Measurements from ENCODE around the gene TLR7.

TLR7 gene

DNA sequence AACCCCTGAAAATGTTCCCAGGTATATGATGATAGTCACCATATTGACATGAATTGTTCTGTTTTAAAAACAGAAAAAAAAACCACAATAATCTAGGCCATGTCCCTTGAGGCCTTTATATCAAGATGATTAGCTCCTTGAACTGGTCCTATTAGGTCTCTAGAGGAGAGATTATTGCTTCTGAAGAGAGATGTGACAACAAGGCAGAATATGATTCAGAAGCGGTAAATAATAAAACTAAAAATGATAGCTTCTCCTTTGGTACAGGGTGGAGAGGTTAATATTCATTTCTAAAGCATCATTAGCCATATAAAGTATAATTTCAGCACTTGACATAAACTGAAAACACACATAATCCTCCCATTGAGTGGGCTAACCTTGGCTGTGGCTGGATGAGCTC is 65.4 kb downstream of the TLR7 start:
- TF ChIP-seq, protein P1, sequence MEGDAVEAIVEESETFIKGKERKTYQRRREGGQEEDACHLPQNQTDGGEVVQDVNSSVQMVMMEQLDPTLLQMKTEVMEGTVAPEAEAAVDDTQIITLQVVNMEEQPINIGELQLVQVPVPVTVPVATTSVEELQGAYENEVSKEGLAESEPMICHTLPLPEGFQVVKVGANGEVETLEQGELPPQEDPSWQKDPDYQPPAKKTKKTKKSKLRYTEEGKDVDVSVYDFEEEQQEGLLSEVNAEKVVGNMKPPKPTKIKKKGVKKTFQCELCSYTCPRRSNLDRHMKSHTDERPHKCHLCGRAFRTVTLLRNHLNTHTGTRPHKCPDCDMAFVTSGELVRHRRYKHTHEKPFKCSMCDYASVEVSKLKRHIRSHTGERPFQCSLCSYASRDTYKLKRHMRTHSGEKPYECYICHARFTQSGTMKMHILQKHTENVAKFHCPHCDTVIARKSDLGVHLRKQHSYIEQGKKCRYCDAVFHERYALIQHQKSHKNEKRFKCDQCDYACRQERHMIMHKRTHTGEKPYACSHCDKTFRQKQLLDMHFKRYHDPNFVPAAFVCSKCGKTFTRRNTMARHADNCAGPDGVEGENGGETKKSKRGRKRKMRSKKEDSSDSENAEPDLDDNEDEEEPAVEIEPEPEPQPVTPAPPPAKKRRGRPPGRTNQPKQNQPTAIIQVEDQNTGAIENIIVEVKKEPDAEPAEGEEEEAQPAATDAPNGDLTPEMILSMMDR (IDR thresholded peaks at IDR 0.05; ENCODE audit: low read length, missing control alignments): no peak
- no peak overlapping the region for H3K4me3 ChIP-seq (replicated peaks; ENCODE audit: low read depth, low read length)
- DNase-seq (ENCODE audit: low read depth): no peak

DNA sequence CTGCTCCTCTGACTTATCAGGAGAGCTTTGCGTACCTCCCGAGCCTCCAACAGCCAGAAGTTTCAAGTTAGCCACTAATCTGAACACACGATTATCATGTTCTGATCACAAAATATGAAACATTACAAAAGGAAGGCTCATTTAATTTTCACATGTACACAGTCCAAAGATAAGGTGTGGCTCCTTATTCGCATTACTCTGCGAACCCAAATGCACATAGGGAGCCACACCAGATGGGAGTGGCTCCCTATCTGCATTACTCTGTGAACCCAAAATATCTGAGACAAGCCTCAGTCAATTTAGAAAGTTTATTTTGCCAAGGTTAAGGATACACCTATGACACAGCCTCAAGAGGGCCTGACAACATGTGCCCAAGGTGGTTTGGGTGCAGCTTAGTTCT is 68.0 kb downstream of the TLR7 start:
- TF ChIP-seq, protein P1 (IDR thresholded peaks at IDR 0.05; ENCODE audit: low read length, missing control alignments): no peak
- H3K4me3 ChIP-seq (replicated peaks; ENCODE audit: low read depth, low read length): no peak overlapping the region
- no peak for DNase-seq (ENCODE audit: low read depth)

DNA sequence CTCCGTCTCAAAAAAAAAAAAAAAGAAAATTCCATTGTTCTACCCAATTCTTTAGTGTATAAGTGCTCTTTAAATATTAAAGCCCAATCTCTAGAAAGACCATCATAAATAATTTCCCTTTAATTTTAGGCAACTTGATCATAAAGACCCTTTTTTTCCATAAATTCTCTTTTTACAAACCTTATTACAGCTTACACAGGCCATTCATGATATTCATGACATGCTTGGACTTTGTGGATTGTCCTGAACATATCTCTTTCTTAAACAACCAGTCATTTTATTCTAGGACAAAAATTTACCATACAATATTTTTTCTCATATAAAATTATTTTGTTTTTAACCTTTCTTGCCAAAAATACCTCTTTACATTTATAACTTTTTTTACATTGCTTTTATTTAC is 70.1 kb downstream of the TLR7 start:
- TF ChIP-seq, protein P1 (IDR thresholded peaks at IDR 0.05; ENCODE audit: low read length, missing control alignments): no peak
- no peak overlapping the region for H3K4me3 ChIP-seq (replicated peaks; ENCODE audit: low read depth, low read length)
- no peak for DNase-seq (ENCODE audit: low read depth)

Measured in fibroblast of pulmonary artery (primary cell).